ENCODE measurements around the gene C5orf46. TPM values are rescaled to one million over a fixed set of nuclear protein-coding genes. Genes with fewer than 3 reads are reported as not detected.

C5orf46 gene
- polyA plus RNA-seq, 1 of the 3 experiments (the other 2 are of a cell fraction): 4.1 TPM

GRCh38 chr5:147921136-147921535 lies 14.8 kb upstream of the C5orf46 start:
- ChIA-PET CTCF (no interaction called here), POLR2A (no interaction called here)
- Histone ChIP-seq H3K9ac (no peak overlapping the region), H4K20me1 (ENCODE audit: insufficient read depth) (no peaks in the 10 kb centered on the region), H3K9me3 (no peaks in the 10 kb centered on the region), H3K4me3 (ENCODE audit: low read depth in 2 of 2, low read length in 1 of 2) (no peak overlapping the region), H3K4me1 (ENCODE audit: control insufficient read depth in 1 of 2, insufficient read depth in 2 of 2, low read depth in 1 of 2, low read length in 1 of 2) (peaks cover 0 to 8% of the 10 kb centered on the region in 2 experiments; a peak in 1 of 4 replicates), H2AFZ (ENCODE audit: low read depth) (no peak overlapping the region), H3K4me2 (no peak overlapping the region), H3K27me3 (ENCODE audit: insufficient read depth) (no peaks in the 10 kb centered on the region), H3F3A (replicated peaks; ENCODE audit: insufficient read depth) (no peaks in the 10 kb centered on the region), H3K79me2 (ENCODE audit: insufficient read depth) (no peaks in the 10 kb centered on the region), H3K36me3 (replicated peaks in 1 of 2; ENCODE audit: control insufficient read depth in 1 of 2, insufficient read depth in 2 of 2, low read length in 1 of 2) (no peaks in the 10 kb centered on the region), H3K27ac (ENCODE audit: low read depth in 2 of 2, low read length in 1 of 2) (no peak overlapping the region), H3K9me2 (no peaks in the 10 kb centered on the region)
- TF ChIP-seq USF1 (IDR thresholded peaks at IDR 0.05; ENCODE audit: borderline replicate concordance, low read depth) (no peak), ZBTB33 (IDR thresholded peaks at IDR 0.05; ENCODE audit: borderline replicate concordance, low read depth) (no peak), RAD21 (IDR thresholded peaks at IDR 0.05; ENCODE audit: low read length) (no peak), FOXJ3 (CRISPR knock-in tag; IDR thresholded peaks at IDR 0.05) (no peak), GABPA (IDR thresholded peaks at IDR 0.05; ENCODE audit: low read depth) (no peak), MEF2A (IDR thresholded peaks at IDR 0.05; ENCODE audit: borderline replicate concordance, low read depth) (no peak), FOXM1 (IDR thresholded peaks at IDR 0.05; ENCODE audit: low read depth) (no peak), RFX5 (IDR thresholded peaks at IDR 0.05; ENCODE audit: low read length) (no peak), IRF3 (IDR thresholded peaks at IDR 0.05; ENCODE audit: low read depth, low read length) (no peak), EP300 (IDR thresholded peaks at IDR 0.05; ENCODE audit: borderline replicate concordance in 1 of 2, low read depth in 1 of 2, low read length in 1 of 2) (no peak), EZH2phosphoT487 (IDR thresholded peaks at IDR 0.05; ENCODE audit: borderline replicate concordance, low read depth) (no peak), NFIC (IDR thresholded peaks at IDR 0.05; ENCODE audit: borderline replicate concordance) (no peak), YY1 (IDR thresholded peaks at IDR 0.05; ENCODE audit: low read depth) (no peak), NRF1 (IDR thresholded peaks at IDR 0.05; ENCODE audit: low read depth, low read length) (no peak), USF2 (IDR thresholded peaks at IDR 0.05; ENCODE audit: borderline replicate concordance, low read depth, low read length) (no peak), REST (IDR thresholded peaks at IDR 0.05; ENCODE audit: low read depth, low read length) (no peak), RXRA (IDR thresholded peaks at IDR 0.05; ENCODE audit: borderline replicate concordance, low read depth) (no peak), TAF1 (IDR thresholded peaks at IDR 0.05; ENCODE audit: borderline replicate concordance, low read depth, low read length) (no peak), SIN3A (IDR thresholded peaks at IDR 0.05; ENCODE audit: borderline replicate concordance, low read depth, low read length) (no peak)
- no peak for DNase-seq
- WGBS (ENCODE audit: low lambda C conversion rate): 50% methylated on average over 2 of the region's 2 CpGs
